Astrocyte (in vitro differentiated cells and primary cell): ENCODE data around the gene NAB1.

ENCODE experiments used
- CTCF ChIP-seq: IDR thresholded peaks from 2 replicates; pipeline ENCODE4 v1.5.1; 2011; ENCODE audit warnings: low read depth, mild to moderate bottlenecking, inconsistent platforms, low read length, moderate library complexity; ENCODE audit not compliant: insufficient read depth
- EZH2 ChIP-seq: IDR thresholded peaks from 2 replicates; pipeline ENCODE4 v1.6.1; 2012; ENCODE audit warnings: mild to moderate bottlenecking, low read length, inconsistent platforms; ENCODE audit not compliant: insufficient read depth

- TF ChIP-seq CTCF = no peak
- no peak for TF ChIP-seq EZH2
Observed at GRCh38 chr2:190607657-190608357, 41.1 kb upstream of the NAB1 start.
